Natural killer cell (primary cell): ENCODE data around the gene MAP1B. TPM values are rescaled to one million over a fixed set of nuclear protein-coding genes. Genes with fewer than 3 reads are reported as not detected.
A peak's percentile ranks its signal among the peaks of the same experiment; 100 is the strongest.

Experiments
- ATAC-seq, 3 donors: fragments of 150-1000 bp in 2 of 3; fragments of 200-7000 bp in 1 of 3; cut with Tn5 transposase; 1 replicate in 1 of 3; 2 replicates in 2 of 3; pipeline ENCODE4 v1.10.0; 2021; ENCODE audit warnings: mild to moderate bottlenecking in 2 of 3, moderate library complexity in 2 of 3
- DNase-seq, 2 donors: peaks; one replicate each; pipeline versions ENCODE4 v3.0.0 to v3.0.0-alpha.2; 2013 to 2021; ENCODE audit warnings: mixed read lengths in 1 of 2
- H3K27ac ChIP-seq: one replicate; pipeline ENCODE4 v1.5.1; 2013; ENCODE audit warnings: mild to moderate bottlenecking, low read length
- H3K27me3 ChIP-seq: one replicate; pipeline ENCODE4 v1.6.1; 2013; ENCODE audit warnings: low read length; ENCODE audit not compliant: control insufficient read depth, insufficient read depth
- H3K36me3 ChIP-seq: one replicate; pipeline ENCODE4 v1.6.1; 2013; ENCODE audit warnings: low read length; ENCODE audit not compliant: control insufficient read depth, insufficient read depth
- H3K4me1 ChIP-seq: one replicate; pipeline ENCODE4 v1.6.1; 2013; ENCODE audit warnings: low read length; ENCODE audit not compliant: control insufficient read depth, insufficient read depth
- H3K4me3 ChIP-seq: one replicate; pipeline ENCODE4 v1.5.1; 2013; ENCODE audit warnings: low read length
- H3K9me3 ChIP-seq: one replicate; pipeline ENCODE4 v1.6.1; 2013; ENCODE audit warnings: low read length; ENCODE audit not compliant: control insufficient read depth, insufficient read depth
- H3K27ac Mint-ChIP-seq, 2 donors: one replicate each; pipeline ENCODE4 v1.8.0; 2022; ENCODE audit warnings: mild to moderate bottlenecking in 2 of 2, mixed read lengths in 2 of 2, moderate library complexity in 1 of 2
- H3K27me3 Mint-ChIP-seq, 2 donors: one replicate each; pipeline ENCODE4 v1.8.0; 2022; ENCODE audit warnings: low read depth in 2 of 2, mixed read lengths in 2 of 2
- H3K36me3 Mint-ChIP-seq: one replicate; pipeline ENCODE4 v1.8.0; 2022; ENCODE audit warnings: mixed read lengths
- H3K4me1 Mint-ChIP-seq, 2 donors: one replicate each; pipeline ENCODE4 v1.8.0; 2022; ENCODE audit warnings: mixed read lengths in 2 of 2
- H3K4me3 Mint-ChIP-seq: one replicate; pipeline ENCODE4 v1.8.0; 2022; ENCODE audit warnings: mild to moderate bottlenecking, moderate library complexity, mixed read lengths
- H3K9me3 Mint-ChIP-seq, 2 donors: one replicate each; pipeline ENCODE4 v1.8.0; 2022; ENCODE audit warnings: mixed read lengths in 2 of 2
- CTCF ChIP-seq: fragments of 200-600 bp; IDR thresholded peaks from one replicate; pipeline ENCODE4 v1.8.0; 2022; ENCODE audit warnings: antibody characterized with exemption
- WGBS: methylation state at CpG from one replicate; pipeline ENCODE4 v1.1.7; 2013; ENCODE audit warnings: missing lambda C conversion rate; ENCODE audit not compliant: insufficient coverage; 5-methylcytosine and 5-hydroxymethylcytosine counted together
- intact Hi-C: fragments of 100-400 bp; cut with micrococcal nuclease; formaldehyde crosslinking; loops from one replicate; pipeline ENCODE4 v1.14.2; 2022
- total RNA-seq, 4 donors: library from RNA; stranded (reverse); fragments of 120-200 nt in 1 of 4; gene quantifications; one replicate each; pipeline versions ENCODE4 v1.2.3 to v1.2.4, GENCODE V29; 2013 to 2022

MAP1B gene
- total RNA-seq, 3 donors from 2014 or later (not counting 1 experiment from before 2014, with no cell fraction given), result 0.07 to 0.31 TPM; not detected in 1

GRCh38 chr5:72184408-72184807 is 77.1 kb downstream of the MAP1B start:
- Mint-ChIP-seq H3K27ac (no peak overlapping the region), H3K4me1 (no peaks in the 10 kb centered on the region), H3K27me3 (peaks cover 35 to 64% of the 10 kb centered on the region in 2 donors), H3K36me3 (no peaks in the 10 kb centered on the region), H3K9me3 (no peaks in the 10 kb centered on the region), H3K4me3 (no peak overlapping the region)
- intact Hi-C loops, result no loop called here
- DNase-seq (no peak), ATAC-seq (peak in 1 of 3 donors; percentile 48)
- no peak for TF ChIP-seq CTCF
- Histone ChIP-seq H3K9me3 (no peaks in the 10 kb centered on the region), H3K36me3 (no peaks in the 10 kb centered on the region), H3K4me1 (no peaks in the 10 kb centered on the region), H3K4me3 (no peak overlapping the region), H3K27ac (no peak overlapping the region), H3K27me3 (peaks cover 2% of the 10 kb centered on the region)
- 100% methylated on average over 2 of the region's 3 CpGs for WGBS

GRCh38 chr5:72185496-72186329 is 78.4 kb downstream of the MAP1B start:
- H3K36me3 ChIP-seq, result no peaks in the 10 kb centered on the region
- intact Hi-C loops, result no loop called here
- H3K9me3 ChIP-seq, result no peaks in the 10 kb centered on the region
- 91% methylated on average over 10 of the region's 10 CpGs for WGBS
- Mint-ChIP-seq H3K27me3 (peaks cover 29 to 57% of the 10 kb centered on the region in 2 donors), H3K4me3 (no peak overlapping the region), H3K9me3 (no peaks in the 10 kb centered on the region), H3K36me3 (no peaks in the 10 kb centered on the region), H3K27ac (no peak overlapping the region), H3K4me1 (no peaks in the 10 kb centered on the region)
- DNase-seq (no peak), ATAC-seq (no peak)
- no peaks in the 10 kb centered on the region for H3K27me3 ChIP-seq
- no peak overlapping the region for H3K27ac ChIP-seq
- no peaks in the 10 kb centered on the region for H3K4me1 ChIP-seq
- H3K4me3 ChIP-seq, result no peak overlapping the region
- TF ChIP-seq CTCF, result no peak

GRCh38 chr5:72187388-72188075 is 80.3 kb downstream of the MAP1B start:
- H3K27me3 Mint-ChIP-seq, result peaks cover 29 to 62% of the 10 kb centered on the region in 2 donors
- intact Hi-C loops, result no loop called here

More at GRCh38 chr5:72187388-72188075, 80.3 kb downstream of the MAP1B start:
- Mint-ChIP-seq H3K36me3 (no peaks in the 10 kb centered on the region), H3K27ac (no peak overlapping the region), H3K4me3 (no peak overlapping the region), H3K9me3 (no peaks in the 10 kb centered on the region), H3K4me1 (no peaks in the 10 kb centered on the region)
- TF ChIP-seq CTCF, result no peak
- Histone ChIP-seq H3K4me1 (no peaks in the 10 kb centered on the region), H3K9me3 (no peaks in the 10 kb centered on the region), H3K27me3 (no peaks in the 10 kb centered on the region), H3K27ac (no peak overlapping the region), H3K4me3 (no peak overlapping the region), H3K36me3 (no peaks in the 10 kb centered on the region)
- 90% methylated on average over 5 of the region's 5 CpGs for WGBS
- DNase-seq (no peak), ATAC-seq (no peak)
